GM23338 (cell line): Measurements from ENCODE around the gene AKAP1. TPM values are rescaled to one million over a fixed set of nuclear protein-coding genes. Genes with fewer than 3 reads are reported as not detected.
A peak's percentile ranks its signal among the peaks of the same experiment; 100 is the strongest.

Source experiments
- ATAC-seq: fragments of 200-7000 bp; cut with Tn5 transposase; 3 replicates; pipeline ENCODE4 v1.9.1; 2020
- DNase-seq: peaks from one replicate; pipeline ENCODE4 v3.0.0-alpha.2; 2015; ENCODE audit warnings: low spot score
- H2AFZ ChIP-seq: fragments of 200-600 bp; sonication (generic); 2 replicates; pipeline ENCODE4 v1.8.0; 2016; ENCODE audit warnings: antibody characterized with exemption, mild to moderate bottlenecking, moderate library complexity
- H3F3A ChIP-seq: fragments of 200-600 bp; sonication (generic); replicated peaks from 2 replicates; pipeline ENCODE4 v1.8.0; 2017; ENCODE audit warnings: antibody characterized with exemption, mixed run types, low read depth
- H3K27ac ChIP-seq: fragments of 200-600 bp; sonication (generic); 2 replicates; pipeline ENCODE4 v1.6.1; 2016; ENCODE audit warnings: low read depth
- H3K27me3 ChIP-seq: fragments of 200-600 bp; sonication (generic); 2 replicates; pipeline ENCODE4 v1.8.0; 2016; ENCODE audit warnings: mild to moderate bottlenecking, mixed run types, moderate library complexity; ENCODE audit not compliant: insufficient read depth
- H3K36me3 ChIP-seq: fragments of 200-600 bp; sonication (generic); 2 replicates; pipeline ENCODE4 v1.8.0; 2016; ENCODE audit warnings: mild to moderate bottlenecking; ENCODE audit not compliant: insufficient read depth
- H3K4me1 ChIP-seq: fragments of 200-600 bp; sonication (generic); 2 replicates; pipeline ENCODE4 v1.8.0; 2016; ENCODE audit warnings: mild to moderate bottlenecking, moderate library complexity; ENCODE audit not compliant: insufficient read depth
- H3K4me2 ChIP-seq: fragments of 200-600 bp; sonication (generic); 2 replicates; pipeline ENCODE4 v1.7.1; 2017; ENCODE audit warnings: mixed run types
- H3K4me3 ChIP-seq: fragments of 200-600 bp; sonication (generic); 2 replicates; pipeline ENCODE4 v1.6.1; 2016; ENCODE audit warnings: mixed run types
- H3K79me2 ChIP-seq: fragments of 200-600 bp; sonication (generic); replicated peaks from 2 replicates; pipeline ENCODE4 v1.8.0; 2017; ENCODE audit warnings: mild to moderate bottlenecking; ENCODE audit not compliant: insufficient read depth
- H3K9me2 ChIP-seq: fragments of 200-600 bp; sonication (generic); 2 replicates; pipeline ENCODE4 v1.8.0; 2017; ENCODE audit not compliant: insufficient read depth
- H4K20me1 ChIP-seq: fragments of 200-600 bp; sonication (generic); replicated peaks from 2 replicates; pipeline ENCODE4 v1.8.0; 2017; ENCODE audit warnings: mild to moderate bottlenecking; ENCODE audit not compliant: insufficient read depth
- H3K27ac Mint-ChIP-seq: 2 replicates; pipeline ENCODE4 v1.8.0; 2020; ENCODE audit warnings: inconsistent platforms, mild to moderate bottlenecking, moderate library complexity, mixed read lengths
- H3K27me3 Mint-ChIP-seq: 3 replicates; pipeline ENCODE4 v1.8.0; 2022; ENCODE audit warnings: low read depth, mild to moderate bottlenecking, moderate library complexity, mixed read lengths, inconsistent platforms; ENCODE audit not compliant: insufficient read depth, poor library complexity
- H3K36me3 Mint-ChIP-seq: 3 replicates; pipeline ENCODE4 v1.8.0; 2021; ENCODE audit warnings: low read depth, mild to moderate bottlenecking, inconsistent platforms, moderate library complexity, mixed read lengths
- H3K4me1 Mint-ChIP-seq: 3 replicates; pipeline ENCODE4 v1.8.0; 2020; ENCODE audit warnings: mild to moderate bottlenecking, inconsistent platforms, mixed read lengths
- H3K4me3 Mint-ChIP-seq: 3 replicates; pipeline ENCODE4 v1.8.0; 2021; ENCODE audit warnings: moderate library complexity, mild to moderate bottlenecking, inconsistent platforms, mixed read lengths
- H3K9me3 Mint-ChIP-seq: 3 replicates; pipeline ENCODE4 v1.8.0; 2020; ENCODE audit warnings: moderate library complexity, mild to moderate bottlenecking, inconsistent platforms, mixed read lengths
- ETS1 ChIP-seq: IDR thresholded peaks from 2 replicates; pipeline ENCODE4 v1.6.1; 2016; ENCODE audit warnings: antibody characterized with exemption
- EZH2phosphoT487 ChIP-seq: fragments of 200-600 bp; sonication (generic); IDR thresholded peaks from one replicate; pipeline ENCODE4 v1.8.1; 2018; ENCODE audit warnings: antibody characterized with exemption; ENCODE audit not compliant: unreplicated experiment
- JUNB ChIP-seq: IDR thresholded peaks from one replicate; pipeline ENCODE4 v1.6.1; 2016; ENCODE audit warnings: antibody characterized with exemption; ENCODE audit not compliant: unreplicated experiment
- POLR2AphosphoS5 ChIP-seq: IDR thresholded peaks from 2 replicates; pipeline ENCODE4 v1.6.1; 2016; ENCODE audit warnings: antibody characterized with exemption, low read depth
- STAT1 ChIP-seq: IDR thresholded peaks from one replicate; pipeline ENCODE4 v1.6.1; 2016; ENCODE audit warnings: antibody characterized with exemption; ENCODE audit not compliant: unreplicated experiment
- polyA plus RNA-seq: library from polyadenylated mRNA; unstranded; fragments of >200 nt; fragmentation: Nextera tagmentation; extraction: Ambion mirVana; gene quantifications from 2 replicates; pipeline ENCODE4 v1.2.1, GENCODE V29; 2016
- total RNA-seq: library from RNA; depleted of rRNA; stranded (reverse); fragments of >200 nt; shearing (Covaris generic); gene quantifications from 2 replicates; pipeline ENCODE4 v1.2.3, GENCODE V29; 2014
- TF ChIP-seq, protein P1 (sequence below): fragments of 250-450 bp; sonication (Bioruptor Pico); IDR thresholded peaks from 2 replicates; pipeline ENCODE4 v1.5.0; 2020; ENCODE audit warnings: mild to moderate bottlenecking, moderate library complexity

The AKAP1 gene
- total and polyA plus RNA-seq, 2 experiments from 2014 or later, result 19.6 to 45.9 TPM

- TF ChIP-seq ETS1 (no peak), POLR2AphosphoS5 (no peak), EZH2phosphoT487 (no peak), JUNB (no peak)
- TF ChIP-seq, protein P1, sequence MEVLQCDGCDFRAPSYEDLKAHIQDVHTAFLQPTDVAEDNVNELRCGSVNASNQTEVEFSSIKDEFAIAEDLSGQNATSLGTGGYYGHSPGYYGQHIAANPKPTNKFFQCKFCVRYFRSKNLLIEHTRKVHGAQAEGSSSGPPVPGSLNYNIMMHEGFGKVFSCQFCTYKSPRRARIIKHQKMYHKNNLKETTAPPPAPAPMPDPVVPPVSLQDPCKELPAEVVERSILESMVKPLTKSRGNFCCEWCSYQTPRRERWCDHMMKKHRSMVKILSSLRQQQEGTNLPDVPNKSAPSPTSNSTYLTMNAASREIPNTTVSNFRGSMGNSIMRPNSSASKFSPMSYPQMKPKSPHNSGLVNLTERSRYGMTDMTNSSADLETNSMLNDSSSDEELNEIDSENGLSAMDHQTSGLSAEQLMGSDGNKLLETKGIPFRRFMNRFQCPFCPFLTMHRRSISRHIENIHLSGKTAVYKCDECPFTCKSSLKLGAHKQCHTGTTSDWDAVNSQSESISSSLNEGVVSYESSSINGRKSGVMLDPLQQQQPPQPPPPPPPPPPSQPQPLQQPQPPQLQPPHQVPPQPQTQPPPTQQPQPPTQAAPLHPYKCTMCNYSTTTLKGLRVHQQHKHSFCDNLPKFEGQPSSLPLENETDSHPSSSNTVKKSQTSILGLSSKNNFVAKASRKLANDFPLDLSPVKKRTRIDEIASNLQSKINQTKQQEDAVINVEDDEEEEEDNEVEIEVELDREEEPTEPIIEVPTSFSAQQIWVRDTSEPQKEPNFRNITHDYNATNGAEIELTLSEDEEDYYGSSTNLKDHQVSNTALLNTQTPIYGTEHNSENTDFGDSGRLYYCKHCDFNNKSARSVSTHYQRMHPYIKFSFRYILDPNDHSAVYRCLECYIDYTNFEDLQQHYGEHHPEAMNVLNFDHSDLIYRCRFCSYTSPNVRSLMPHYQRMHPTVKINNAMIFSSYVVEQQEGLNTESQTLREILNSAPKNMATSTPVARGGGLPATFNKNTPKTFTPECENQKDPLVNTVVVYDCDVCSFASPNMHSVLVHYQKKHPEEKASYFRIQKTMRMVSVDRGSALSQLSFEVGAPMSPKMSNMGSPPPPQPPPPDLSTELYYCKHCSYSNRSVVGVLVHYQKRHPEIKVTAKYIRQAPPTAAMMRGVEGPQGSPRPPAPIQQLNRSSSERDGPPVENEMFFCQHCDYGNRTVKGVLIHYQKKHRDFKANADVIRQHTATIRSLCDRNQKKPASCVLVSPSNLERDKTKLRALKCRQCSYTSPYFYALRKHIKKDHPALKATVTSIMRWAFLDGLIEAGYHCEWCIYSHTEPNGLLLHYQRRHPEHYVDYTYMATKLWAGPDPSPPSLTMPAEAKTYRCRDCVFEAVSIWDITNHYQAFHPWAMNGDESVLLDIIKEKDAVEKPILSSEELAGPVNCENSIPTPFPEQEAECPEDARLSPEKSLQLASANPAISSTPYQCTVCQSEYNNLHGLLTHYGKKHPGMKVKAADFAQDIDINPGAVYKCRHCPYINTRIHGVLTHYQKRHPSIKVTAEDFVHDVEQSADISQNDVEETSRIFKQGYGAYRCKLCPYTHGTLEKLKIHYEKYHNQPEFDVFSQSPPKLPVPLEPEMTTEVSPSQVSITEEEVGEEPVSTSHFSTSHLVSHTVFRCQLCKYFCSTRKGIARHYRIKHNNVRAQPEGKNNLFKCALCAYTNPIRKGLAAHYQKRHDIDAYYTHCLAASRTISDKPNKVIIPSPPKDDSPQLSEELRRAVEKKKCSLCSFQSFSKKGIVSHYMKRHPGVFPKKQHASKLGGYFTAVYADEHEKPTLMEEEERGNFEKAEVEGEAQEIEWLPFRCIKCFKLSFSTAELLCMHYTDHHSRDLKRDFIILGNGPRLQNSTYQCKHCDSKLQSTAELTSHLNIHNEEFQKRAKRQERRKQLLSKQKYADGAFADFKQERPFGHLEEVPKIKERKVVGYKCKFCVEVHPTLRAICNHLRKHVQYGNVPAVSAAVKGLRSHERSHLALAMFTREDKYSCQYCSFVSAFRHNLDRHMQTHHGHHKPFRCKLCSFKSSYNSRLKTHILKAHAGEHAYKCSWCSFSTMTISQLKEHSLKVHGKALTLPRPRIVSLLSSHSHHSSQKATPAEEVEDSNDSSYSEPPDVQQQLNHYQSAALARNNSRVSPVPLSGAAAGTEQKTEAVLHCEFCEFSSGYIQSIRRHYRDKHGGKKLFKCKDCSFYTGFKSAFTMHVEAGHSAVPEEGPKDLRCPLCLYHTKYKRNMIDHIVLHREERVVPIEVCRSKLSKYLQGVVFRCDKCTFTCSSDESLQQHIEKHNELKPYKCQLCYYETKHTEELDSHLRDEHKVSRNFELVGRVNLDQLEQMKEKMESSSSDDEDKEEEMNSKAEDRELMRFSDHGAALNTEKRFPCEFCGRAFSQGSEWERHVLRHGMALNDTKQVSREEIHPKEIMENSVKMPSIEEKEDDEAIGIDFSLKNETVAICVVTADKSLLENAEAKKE (CRISPR knock-in tag), result no peak
Measured at GRCh38 chr17:57136355-57136754, 51.3 kb downstream of the AKAP1 start (continued).

DNA sequence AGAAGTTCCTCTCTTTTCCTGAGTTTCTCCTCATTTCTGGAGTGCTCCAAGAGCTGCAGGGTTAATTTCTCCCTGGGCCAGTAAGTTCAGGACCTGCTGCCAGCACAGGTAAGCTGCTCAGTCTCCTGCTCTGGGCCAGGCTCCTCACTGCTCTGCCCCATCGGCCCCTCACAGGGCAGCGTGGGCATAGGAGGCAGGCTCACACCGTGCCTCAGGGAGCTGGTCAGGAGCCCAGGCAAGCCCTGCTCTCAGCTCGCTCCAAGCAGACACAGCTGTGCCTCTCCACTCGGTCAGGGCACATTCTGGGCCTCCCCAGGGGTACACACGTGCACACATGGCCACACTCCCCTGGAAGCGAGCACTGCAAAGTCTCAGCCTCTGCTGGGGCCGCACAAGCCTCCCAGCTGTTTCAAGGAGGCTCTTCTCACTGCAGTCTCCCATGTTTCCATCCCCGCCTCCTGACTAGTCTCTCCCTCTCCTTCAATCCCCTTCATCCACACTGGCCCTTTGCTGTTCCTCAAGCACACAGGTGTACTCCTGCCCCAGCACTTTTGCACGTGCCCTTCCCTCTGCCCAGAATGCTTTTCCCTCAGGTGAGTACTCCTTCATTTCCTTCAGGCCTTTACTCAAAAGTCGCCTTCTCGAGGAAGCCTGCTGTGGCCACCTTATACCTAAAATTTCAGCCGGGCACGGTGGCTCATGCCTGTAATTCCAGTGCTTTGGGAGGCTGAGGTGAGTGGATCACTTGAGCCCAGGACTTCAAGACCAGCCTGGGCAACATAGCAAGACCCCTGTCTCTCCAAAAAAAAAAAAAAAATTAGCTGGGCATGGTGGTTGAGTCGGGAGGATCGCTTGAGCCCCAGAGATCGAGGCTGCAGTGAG lies 53.2 kb downstream of the AKAP1 start:
- Histone ChIP-seq H4K20me1 (no peaks in the 10 kb centered on the region), H3K27ac (no peak overlapping the region), H3K4me2 (no peak overlapping the region), H3K79me2 (no peaks in the 10 kb centered on the region), H3K9me2 (no peaks in the 10 kb centered on the region), H3K4me3 (no peak overlapping the region), H2AFZ (no peak overlapping the region), H3F3A (peaks cover 8% of the 10 kb centered on the region; the same call in 1 of the 2 replicates), H3K36me3 (no peaks in the 10 kb centered on the region), H3K4me1 (peaks cover 21% of the 10 kb centered on the region), H3K27me3 (no peaks in the 10 kb centered on the region)
- H3K9me3 Mint-ChIP-seq, result peaks cover 3% of the 10 kb centered on the region; the same call in 1 of the 3 replicates
- no peak for DNase-seq
- peak; percentile 42 for ATAC-seq
- H3K36me3 Mint-ChIP-seq, result peaks cover 3% of the 10 kb centered on the region; the same call in 2 of the 3 replicates
- H3K27me3 Mint-ChIP-seq, result peaks cover 12% of the 10 kb centered on the region
- no peak overlapping the region for H3K4me3 Mint-ChIP-seq
- peaks cover 27% of the 10 kb centered on the region for H3K4me1 Mint-ChIP-seq
- H3K27ac Mint-ChIP-seq, result no peak overlapping the region
- TF ChIP-seq POLR2AphosphoS5 (no peak), JUNB (no peak), STAT1 (no peak)
- TF ChIP-seq, protein P1 (CRISPR knock-in tag), result no peak
